Stimulated activated CD8-positive, alpha-beta memory T cell treated with anti-CD3 and anti-CD28 coated beads, Interleukin-7, amount 100 ng/mL, for 4 hours (primary cell): ENCODE results near the gene VARS1.
A peak's percentile ranks its signal among the peaks of the same experiment; 100 is the strongest.

Experiments
- DNase-seq, 2 donors: peaks; one replicate each; pipeline ENCODE4 v3.0.0-alpha.2; 2020; ENCODE audit warnings: low read depth in 2 of 2

Gene VARS1

DNA sequence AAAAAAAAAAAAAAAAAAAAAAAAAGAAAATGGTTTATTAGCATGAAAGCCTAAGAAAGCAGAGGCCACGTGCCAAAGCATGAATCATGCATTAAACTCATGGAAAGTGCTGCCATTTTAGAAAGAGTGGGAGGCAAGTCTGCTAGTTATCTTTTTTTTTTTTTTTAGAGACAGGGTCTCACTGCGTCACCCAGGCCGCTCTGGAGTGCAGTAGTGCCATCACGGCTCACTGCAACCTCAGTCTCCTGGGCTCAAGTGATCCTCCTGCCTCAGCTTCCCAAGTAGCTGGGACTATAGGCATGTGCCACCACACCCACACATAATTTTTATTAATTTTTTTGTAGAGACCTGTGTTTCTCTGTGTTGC is 23.6 kb downstream of the VARS1 start:
- DNase-seq = peak; percentile 28 to 35

DNA sequence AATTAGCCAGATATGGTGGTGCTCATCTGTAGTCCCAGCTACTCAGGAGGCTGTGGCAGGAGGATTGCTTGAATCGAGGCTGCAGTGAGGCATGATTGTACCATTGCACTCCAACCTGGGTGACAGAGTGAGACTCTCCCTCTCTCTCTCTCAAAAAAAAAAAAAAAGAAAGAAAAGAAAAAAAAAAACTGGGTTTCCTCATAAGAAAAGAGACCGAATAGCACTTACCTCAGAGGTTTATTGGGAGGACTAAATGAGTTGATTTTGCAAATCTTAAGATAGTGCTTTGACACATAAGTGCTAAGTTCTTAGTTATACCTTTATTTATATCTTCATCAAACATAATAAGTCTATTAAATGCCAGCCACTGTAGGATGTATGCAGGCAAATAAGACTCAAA is 24.7 kb downstream of the VARS1 start:
- no peak for DNase-seq

DNA sequence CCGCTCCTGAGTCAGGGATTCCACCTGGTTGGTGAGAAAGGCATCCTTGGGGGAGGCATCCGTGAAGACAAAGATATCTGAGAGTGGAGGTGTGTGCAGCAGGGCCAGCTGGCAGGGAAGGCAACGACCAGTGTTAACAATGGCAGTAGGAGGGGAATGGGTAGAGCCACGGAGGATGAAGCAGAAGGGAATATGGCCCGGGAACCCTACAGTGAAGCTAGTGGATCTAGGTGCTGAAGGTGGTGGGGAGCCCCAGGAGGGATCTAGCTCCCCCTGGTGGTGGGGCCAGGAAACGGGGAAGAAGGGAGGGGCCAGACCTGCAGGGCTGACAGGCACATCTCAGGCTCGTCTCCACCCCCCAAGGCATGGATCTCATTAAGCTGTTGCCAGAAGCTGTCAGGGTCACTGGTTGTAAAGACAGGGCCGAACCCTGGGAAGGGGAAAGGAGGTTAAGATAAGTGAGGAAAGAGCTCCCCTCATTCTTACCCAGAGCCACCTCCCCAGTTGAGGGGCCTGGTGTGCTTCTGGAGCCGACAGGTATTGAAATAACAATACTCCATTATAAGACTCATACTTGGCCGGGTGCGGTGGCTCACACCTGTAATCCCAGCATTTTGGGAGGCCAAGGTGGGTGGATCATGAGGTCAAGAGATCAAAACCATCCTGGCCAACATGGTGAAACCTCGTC is 25.7 kb downstream of the VARS1 start:
- peak; percentile 60 to 64 for DNase-seq

DNA sequence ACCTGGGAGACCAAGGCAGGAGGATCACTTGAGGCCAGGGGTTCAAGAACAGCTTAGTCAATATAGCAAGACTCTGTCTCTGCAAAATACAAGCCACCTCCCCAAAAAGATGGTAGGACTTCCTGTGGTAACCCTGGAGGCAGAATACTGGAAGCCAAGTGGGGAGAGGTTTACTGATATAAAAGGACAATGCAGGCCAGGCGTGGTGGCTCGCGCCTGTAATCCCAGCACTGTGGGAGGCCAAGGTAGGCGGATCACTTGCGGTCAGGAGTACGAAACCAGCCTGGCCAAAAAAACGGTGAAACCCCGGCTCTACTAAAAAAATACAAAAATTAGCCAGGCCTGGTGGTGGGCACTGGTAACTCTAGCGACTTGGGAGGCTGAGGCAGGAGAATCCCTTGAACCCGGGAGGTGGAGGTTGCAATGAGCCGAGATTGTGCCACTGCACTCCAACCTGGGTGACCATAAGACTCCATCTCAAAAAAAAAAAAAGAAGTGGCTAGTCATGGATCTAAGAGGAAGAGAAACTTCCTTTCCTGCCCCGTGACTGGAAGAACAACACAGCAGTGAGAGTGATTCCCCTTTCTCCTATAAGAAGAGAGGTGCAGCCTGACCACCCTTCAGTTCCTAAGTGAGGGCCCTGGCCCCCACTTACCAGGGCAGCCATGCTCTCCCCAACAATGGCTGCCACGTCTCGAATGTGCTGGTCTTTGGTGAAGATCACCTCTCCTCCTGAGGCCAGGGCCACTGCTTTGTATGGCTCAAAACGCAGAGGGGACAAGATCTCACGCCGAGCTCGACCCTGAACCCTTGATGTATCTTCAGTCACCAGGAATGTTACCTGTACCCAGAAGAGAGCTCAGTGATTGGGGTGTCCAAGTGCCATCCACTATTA is 26.9 kb downstream of the VARS1 start:
- no peak for DNase-seq

DNA sequence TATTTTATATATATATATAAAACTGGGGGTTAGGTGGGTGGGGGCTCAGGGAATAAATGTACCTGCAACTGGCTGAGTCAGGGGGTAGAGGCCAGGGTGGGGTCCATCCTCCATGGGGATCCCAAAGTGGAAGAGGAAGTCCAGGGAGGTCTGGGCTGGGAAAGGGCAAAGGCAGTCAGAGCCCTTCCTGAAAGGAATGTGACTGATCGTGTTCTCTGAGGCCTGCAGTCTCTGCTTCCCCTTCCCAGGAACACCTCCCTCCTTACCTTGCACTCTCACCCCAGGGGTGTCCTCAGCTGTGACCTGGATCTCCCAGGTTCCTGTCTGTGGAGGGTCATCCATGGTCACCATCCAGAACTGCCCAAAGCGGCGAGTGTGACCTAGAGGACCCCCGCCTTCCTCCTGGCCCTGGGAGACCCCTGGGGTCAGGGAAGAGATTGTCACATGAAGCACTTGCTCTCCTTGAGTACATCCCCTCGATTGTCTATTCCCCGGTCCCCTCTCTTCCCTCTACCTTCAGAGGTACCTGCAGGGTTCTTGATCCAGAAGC is 28.4 kb downstream of the VARS1 start:
- no peak for DNase-seq

DNA sequence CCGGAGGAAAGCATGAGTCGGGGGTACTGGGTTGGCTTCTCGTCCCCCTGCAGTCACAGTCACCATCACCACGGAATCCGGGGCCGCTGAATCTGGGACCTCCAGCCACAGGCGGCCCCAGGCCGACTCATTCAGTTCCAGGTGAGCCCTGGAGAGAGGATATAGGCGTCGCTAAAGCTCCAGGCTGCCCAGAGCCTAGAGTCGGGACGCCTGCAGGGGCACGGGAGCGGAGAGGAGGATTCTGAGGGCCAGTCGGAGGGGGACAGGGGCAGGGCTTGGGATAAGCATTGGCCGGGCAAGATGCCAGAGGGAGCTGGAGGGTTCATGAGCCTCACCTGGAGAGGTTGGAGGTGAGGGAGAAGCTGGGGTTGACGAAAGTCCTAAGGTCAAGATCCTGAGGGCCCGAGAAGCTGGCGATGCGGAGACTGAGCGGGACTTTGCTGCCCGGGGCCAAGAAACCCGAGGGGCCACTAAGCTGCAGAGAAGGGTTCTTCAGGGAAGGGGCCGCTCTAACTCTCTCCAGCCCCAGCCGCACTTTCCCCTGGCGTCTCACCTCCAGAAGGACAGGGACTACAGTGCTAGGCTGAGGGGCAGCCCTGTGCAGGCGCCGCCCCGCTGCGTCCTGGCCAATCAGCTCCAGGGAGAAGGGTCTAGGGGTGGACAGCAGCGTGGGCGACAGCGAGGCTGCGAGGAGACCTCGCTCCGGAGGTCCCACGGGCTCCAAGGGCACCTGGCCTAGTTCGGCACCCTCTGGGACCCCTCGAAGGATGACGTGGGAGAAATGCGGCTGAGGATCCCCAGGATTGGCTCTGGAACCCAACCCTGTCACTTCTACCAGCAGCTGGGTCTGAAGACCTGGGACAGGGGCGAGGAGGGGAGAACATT is 29.4 kb downstream of the VARS1 start:
- no peak for DNase-seq

DNA sequence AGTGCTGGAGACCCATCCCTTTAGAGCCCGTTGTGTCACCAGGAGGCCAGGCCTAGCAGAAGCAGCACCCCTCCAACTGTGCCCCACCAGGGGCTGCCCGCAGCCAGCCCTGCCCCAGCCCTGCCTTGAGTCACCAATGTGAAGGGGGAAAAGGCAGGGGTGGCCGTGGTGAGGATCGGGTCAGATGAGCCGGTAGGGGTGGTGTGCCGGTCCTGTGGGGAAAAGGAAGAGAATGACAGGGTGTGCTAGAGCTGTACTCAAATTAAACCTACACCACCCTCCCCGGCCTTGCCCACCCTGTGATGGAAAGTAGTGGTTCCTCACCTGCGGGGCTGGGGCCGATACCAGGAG is 30.0 kb downstream of the VARS1 start:
- no peak for DNase-seq

DNA sequence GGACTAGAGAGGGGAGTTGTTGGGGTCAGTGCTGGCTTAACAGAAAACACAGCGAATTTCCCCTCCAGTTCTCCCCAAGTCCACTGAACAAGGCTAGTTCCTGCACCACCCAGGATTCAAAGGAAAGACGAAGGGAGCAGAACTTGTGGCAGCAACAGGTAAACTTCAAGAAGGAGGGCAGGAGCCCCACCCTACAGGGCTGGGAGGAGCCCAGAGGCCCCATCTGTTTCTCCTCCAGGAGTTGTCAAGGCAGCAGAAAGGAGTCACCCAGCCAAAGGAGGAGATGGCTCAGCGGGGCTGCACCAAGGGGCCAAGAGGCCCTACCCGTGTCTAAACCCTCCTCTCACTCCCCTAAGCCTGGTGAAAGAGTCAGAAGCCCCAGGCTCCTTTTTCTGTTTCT is 31.4 kb downstream of the VARS1 start:
- no peak for DNase-seq

DNA sequence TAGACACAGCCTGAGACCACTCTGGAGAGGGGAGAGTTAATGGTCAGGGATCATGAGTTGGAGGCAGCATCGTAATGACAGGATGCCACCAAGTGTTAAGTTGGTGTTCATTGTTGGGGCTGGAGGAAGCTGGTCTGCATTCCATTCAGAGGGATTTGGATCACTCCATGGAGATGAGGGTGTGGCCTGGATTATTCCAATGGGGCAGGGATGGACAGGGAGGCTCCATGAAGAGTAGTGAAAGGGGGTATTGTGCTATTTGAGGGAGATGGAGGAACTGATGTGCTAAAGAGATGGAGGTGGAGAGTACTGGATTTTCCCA is 32.0 kb downstream of the VARS1 start:
- DNase-seq = no peak

DNA sequence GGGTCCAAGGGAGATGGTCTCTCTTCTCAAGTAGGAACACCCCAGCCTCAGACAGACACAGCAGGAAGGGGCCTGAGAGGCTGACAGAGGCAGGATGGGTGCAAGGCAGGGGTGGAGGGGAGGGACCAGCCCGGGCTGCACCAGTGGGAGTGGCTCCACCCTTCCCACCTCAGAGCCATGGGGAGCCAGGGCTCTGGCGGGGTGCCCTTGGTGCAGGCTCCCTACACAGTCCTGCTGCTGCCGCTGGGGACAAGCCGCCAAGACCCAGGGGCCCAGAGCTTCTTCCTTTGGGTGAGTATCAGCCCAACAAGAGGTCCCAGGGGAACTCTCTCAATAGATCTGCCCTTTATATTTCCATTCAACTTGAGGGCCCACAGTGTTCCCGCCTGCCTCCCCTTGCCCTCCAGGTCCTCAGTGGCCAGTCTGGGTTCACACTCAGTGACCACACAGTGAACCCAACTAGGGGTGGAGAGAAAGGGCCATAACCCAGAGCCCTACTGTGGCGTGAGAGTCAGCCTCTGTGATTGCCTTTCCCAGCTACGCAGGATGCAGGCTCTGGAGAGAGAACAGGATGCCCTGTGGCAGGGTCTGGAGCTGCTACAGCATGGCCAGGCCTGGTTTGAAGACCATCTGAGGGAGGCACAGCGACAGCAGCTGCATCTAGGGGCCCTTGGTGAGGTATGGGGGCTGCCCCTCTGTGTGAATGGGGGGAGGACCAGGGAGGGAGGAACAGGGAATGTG is 32.5 kb downstream of the VARS1 start:
- DNase-seq = no peak

DNA sequence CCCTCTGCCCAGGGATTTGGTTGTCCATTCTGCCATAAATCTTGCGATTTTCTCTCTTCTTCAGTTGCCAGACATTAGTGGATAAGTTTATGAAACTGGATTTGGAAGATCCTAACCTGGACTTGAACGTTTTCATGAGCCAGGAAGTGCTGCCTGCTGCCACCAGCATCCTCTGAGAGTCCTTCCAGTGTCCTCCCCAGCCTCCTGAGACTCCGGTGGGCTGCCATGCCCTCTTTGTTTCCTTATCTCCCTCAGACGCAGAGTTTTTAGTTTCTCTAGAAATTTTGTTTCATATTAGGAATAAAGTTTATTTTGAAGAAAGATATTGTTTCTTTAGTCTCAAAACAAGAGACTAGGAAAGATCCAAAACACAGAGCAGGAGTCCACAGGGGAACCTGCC is 33.2 kb downstream of the VARS1 start, which contains the start of gene SAPCD1:
Gene SAPCD1 (plus strand): TSS at position 301 of the 400 bp plus-strand sequence. CDS start 399 bp downstream, outside the sequence.
- no peak for DNase-seq

DNA sequence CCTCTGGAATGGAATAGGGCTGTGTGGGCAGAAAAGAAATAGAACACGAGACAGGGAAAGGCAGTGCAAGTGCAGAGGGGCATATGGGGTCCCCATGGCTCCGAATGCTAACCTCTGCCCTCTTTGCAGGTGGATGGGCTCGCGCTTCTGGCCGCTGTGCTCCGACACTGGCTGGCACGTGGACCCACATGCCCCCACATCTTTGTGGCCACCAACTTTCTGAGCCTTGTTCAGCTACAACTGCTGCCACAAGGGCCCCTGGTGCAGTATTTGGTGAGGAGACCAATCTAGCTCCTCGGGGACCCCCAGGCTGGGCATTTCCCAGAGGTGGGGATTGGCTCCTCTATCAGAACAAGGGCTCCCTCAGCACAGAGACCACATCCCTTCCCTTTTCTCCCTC is 34.2 kb downstream of the VARS1 start:
- DNase-seq = no peak

DNA sequence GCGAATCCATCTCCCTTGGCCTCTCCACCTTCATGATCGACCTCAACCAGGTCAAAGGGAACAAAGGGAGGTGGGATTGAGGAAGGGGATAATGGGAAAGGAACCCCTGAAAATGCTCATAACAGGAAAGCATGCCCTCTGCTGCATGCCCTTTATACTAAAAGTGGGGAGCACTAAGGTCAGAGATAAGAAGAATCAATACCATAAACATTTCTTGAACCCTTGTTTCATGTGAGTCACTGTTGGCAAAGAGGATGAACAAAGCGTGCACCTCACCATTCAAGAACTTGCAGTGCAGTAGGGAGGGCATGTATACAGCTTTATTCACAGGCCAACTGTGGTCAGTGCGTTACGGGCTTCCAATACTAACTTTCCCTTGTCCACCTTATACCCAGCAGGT is 34.8 kb downstream of the VARS1 start:
- no peak for DNase-seq

DNA sequence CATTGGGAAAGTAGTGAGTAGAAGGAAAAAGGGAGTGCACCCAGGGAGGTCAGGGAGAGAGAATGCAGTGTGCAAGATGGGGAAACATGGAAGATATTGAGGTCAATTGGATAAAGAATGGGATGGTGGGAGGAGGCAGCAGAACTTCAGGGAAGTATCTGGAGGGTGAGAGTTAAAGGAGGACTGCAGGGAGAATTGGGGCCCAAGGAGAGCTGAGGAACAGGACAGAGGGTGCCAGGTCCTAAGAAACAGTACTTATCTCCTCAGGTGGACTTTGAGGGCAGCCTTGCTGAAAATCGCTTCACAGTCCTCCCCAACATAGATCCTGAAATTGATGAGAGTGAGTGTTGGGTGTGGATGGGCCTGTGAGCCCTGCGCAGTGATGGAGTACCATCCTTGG is 37.3 kb downstream of the VARS1 start:
- DNase-seq = no peak

DNA sequence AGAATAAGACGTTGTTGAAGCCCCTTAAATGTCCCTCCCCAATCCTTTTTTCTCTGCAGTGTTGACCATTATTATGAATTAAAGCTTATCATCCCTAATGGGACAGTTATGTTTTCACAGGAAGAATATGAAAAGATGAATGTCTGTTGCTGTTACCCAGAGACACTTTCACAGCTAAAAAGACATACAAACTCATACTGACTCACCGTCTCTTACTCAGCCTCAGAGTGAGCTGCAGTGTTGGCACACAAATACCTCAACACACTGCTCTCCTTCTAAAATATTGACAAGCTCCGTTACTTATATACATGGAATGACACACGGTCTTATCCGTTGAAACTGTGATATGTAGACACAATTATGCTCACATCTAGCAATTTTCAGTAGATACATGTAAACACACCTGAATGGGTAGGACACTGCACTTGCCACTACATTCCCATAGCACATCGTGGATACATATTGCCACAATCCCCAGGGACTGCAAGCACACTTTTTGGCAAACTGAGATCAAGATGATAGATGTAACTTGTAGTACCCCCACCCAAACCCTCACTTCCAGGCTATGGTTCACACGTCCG is 42.7 kb downstream of the VARS1 start:
- no peak for DNase-seq

DNA sequence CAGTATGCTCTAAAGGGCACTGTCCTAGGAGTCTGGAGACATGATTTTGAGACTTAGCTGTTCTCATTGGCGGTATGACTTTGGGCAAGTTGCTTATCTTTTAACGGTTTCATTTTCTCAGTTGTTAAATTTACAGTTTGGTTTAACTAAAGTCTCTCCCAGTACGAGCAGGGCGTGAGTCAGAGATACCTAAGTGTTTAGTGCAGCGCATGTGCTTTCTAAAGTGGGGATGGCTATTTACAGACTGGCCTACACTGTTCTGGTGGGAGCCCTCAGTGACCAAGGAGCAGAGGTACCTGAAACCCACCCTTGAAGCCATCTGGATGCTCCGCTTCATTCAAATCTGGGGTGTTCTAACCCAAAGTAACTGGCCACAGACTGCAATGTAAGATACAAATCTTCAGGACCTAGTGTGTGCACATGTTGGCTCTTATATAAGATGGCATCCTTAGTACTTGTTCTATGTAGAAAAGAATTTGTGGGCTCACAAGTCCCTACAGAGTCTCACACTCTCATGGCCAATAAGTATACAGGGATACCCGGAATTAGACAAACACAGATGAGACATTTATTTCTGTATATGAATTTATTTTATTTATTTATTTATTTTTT is 45.0 kb downstream of the VARS1 start:
- DNase-seq = no peak

DNA sequence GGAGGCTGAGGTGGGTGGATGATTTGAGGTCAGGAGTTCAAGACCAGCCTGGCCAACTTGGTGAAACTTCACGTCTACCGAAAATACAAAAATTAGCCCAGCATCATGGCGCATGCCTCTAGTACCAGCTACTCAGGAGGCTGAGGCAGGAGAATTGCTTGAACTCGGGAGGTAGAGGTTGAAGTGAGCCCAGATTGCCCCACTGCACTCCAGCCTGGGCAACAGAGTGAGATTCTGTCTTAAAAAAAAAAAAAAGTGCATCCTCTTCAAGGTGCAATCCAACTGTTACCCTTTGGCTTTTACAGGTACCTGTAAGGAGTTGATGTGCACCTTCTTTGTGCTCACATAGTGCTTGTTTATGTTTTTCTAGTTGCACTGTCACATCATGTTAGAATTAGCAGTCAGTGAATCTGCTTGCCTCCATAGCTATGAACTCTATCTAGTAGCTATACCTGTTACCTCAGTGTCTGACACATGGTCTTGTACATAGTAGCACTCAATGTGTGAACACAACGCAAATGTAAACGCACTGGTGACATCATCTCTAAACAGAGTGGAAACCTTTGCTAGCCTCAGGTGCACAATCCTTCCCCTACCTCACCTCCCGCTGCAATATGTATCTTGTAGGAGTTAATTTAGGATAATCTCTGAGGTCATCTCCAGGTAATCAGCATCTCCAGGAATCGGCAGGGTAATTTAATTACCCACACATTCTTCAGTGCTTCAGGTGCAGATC is 46.1 kb downstream of the VARS1 start:
- no peak for DNase-seq
